OCI-LY1 (cell line): Measurements from ENCODE around the gene HLCS.

Source experiments
- CTCF ChIP-seq: fragments of 200-600 bp; sonication (generic), shearing (Covaris generic); IDR thresholded peaks from 2 replicates; pipeline ENCODE4 v1.5.1; 2017; ENCODE audit warnings: mild to moderate bottlenecking, antibody characterized with exemption, low read length, moderate library complexity, mixed read lengths
- EZH2 ChIP-seq: fragments of 200-600 bp; sonication (generic), shearing (Covaris generic); IDR thresholded peaks from 2 replicates; pipeline ENCODE4 v1.8.0; 2017; ENCODE audit warnings: borderline replicate concordance, mixed run types, mild to moderate bottlenecking, antibody characterized with exemption, low read length, moderate library complexity, mixed read lengths

- no peak for TF ChIP-seq CTCF
- no peak for TF ChIP-seq EZH2
Measured at GRCh38 chr21:36981977-36982700, 15.7 kb upstream of the HLCS start.
